Common myeloid progenitor, CD34-positive (primary cell): ENCODE data around the gene LRRC55.

Experiments used
- CTCF ChIA-PET: fragments of 350-600 bp; sonication (Branson Sonifier 250); formaldehyde crosslinking; loops from one replicate; lab custom pipeline; 2021; ENCODE audit warnings: antibody characterized with exemption; lab: Charles Lee
- POLR2A ChIA-PET: fragments of 350-600 bp; sonication (Branson Sonifier 250); formaldehyde crosslinking; loops from one replicate; lab custom pipeline; 2021; ENCODE audit warnings: antibody characterized with exemption; lab: Charles Lee
- DNase-seq, 3 donors: peaks; one replicate each; pipeline versions ENCODE4 v3.0.0 to v3.0.0-alpha.2; 2013
- H3K27ac ChIP-seq, 2 experiments: 1 replicate in 1 of 2; 2 replicates in 1 of 2; pipeline ENCODE4 v1.7.0; 2013; ENCODE audit warnings: inconsistent platforms in 2 of 2, low read length in 2 of 2, mild to moderate bottlenecking in 2 of 2, low read depth in 1 of 2, moderate library complexity in 1 of 2; ENCODE audit not compliant: severe bottlenecking in 2 of 2, insufficient read depth in 1 of 2, poor library complexity in 1 of 2
- H3K27me3 ChIP-seq, 5 experiments: replicated peaks in 2 of 5; 1 replicate in 3 of 5; 2 replicates in 2 of 5; pipeline versions ENCODE4 v1.6.1 to v1.7.0; 2013; ENCODE audit warnings: low read length in 4 of 5, mild to moderate bottlenecking in 2 of 5, moderate library complexity in 2 of 5, inconsistent platforms in 1 of 5; ENCODE audit not compliant: insufficient read depth in 5 of 5, control insufficient read depth in 4 of 5
- H3K36me3 ChIP-seq, 4 experiments: 1 replicate in 2 of 4; 2 replicates in 2 of 4; pipeline versions ENCODE4 v1.6.1 to v1.7.0; 2013; ENCODE audit warnings: low read length in 3 of 4, control low read depth in 1 of 4, mild to moderate bottlenecking in 1 of 4; ENCODE audit not compliant: control insufficient read depth in 4 of 4, insufficient read depth in 4 of 4
- H3K4me1 ChIP-seq, 4 experiments: 1 replicate in 3 of 4; 2 replicates in 1 of 4; pipeline versions ENCODE4 v1.6.1 to v1.7.1; 2013; ENCODE audit warnings: low read length in 3 of 4, mild to moderate bottlenecking in 3 of 4, control low read depth in 1 of 4, inconsistent platforms in 1 of 4, moderate library complexity in 1 of 4; ENCODE audit not compliant: control insufficient read depth in 4 of 4, insufficient read depth in 4 of 4; ENCODE audit errors: control extremely low read depth in 1 of 4
- H3K4me3 ChIP-seq, 7 experiments: 1 replicate in 4 of 7; 2 replicates in 3 of 7; pipeline versions ENCODE4 v1.5.1 to v1.7.0; 2013; ENCODE audit warnings: mild to moderate bottlenecking in 7 of 7, low read length in 6 of 7, moderate library complexity in 6 of 7, inconsistent platforms in 2 of 7, low read depth in 2 of 7, control low read depth in 1 of 7; ENCODE audit not compliant: insufficient read depth in 4 of 7, control insufficient read depth in 1 of 7; ENCODE audit errors: extremely low read depth in 1 of 7
- H3K9me3 ChIP-seq, 5 experiments: 1 replicate in 4 of 5; 2 replicates in 1 of 5; pipeline versions ENCODE4 v1.6.1 to v1.7.1; 2013; ENCODE audit warnings: low read length in 4 of 5, mild to moderate bottlenecking in 2 of 5, inconsistent platforms in 1 of 5, low read depth in 1 of 5, moderate library complexity in 1 of 5; ENCODE audit not compliant: control insufficient read depth in 4 of 5, insufficient read depth in 2 of 5; ENCODE audit errors: control extremely low read depth in 1 of 5
- WGBS: methylation state at CpG from one replicate; pipeline ENCODE4 v1.1.5; 2013; ENCODE audit not compliant: insufficient coverage; 5-methylcytosine and 5-hydroxymethylcytosine counted together

LRRC55 gene

GRCh38 chr11:57180964-57181363, 789 bp upstream of the LRRC55 start:
- no peak overlapping the region for H3K4me3 ChIP-seq
- DNase-seq, result no peak
- no peaks in the 10 kb centered on the region for H3K36me3 ChIP-seq
- H3K9me3 ChIP-seq, result no peaks in the 10 kb centered on the region
- ChIA-PET CTCF (no interaction called here), POLR2A (no interaction called here)
- 91% methylated on average over 2 of the region's 2 CpGs for WGBS
- H3K4me1 ChIP-seq, result no peaks in the 10 kb centered on the region
- peaks cover 0 to 82% (median 28%) of the 10 kb centered on the region in 5 experiments for H3K27me3 ChIP-seq
- no peak overlapping the region for H3K27ac ChIP-seq

- H3K27me3 ChIP-seq, result peaks cover 0 to 71% (median 25%) of the 10 kb centered on the region in 5 experiments
- no peak overlapping the region for H3K27ac ChIP-seq
- no peak for DNase-seq
- H3K4me1 ChIP-seq, result no peaks in the 10 kb centered on the region
- CTCF ChIA-PET, result interaction anchor here (0.9 to 2.0 kb wide), 2 partner anchors 11 to 66 kb away, joined by 3 to 7 read pairs; no protein-coding TSS in a partner anchor
- no peaks in the 10 kb centered on the region for H3K9me3 ChIP-seq
- no peaks in the 10 kb centered on the region for H3K36me3 ChIP-seq
- 100% methylated on average over 1 of the region's 3 CpGs for WGBS
- POLR2A ChIA-PET, result no interaction called here
- H3K4me3 ChIP-seq, result no peak overlapping the region
Measured at GRCh38 chr11:57182896-57183295, 1.1 kb downstream of the LRRC55 start.

GRCh38 chr11:57190548-57190947, 8.8 kb downstream of the LRRC55 start:
- WGBS, result 100% methylated on average over 2 of the region's 4 CpGs
- CTCF ChIA-PET, result no interaction called here
- Histone ChIP-seq H3K27ac (no peak overlapping the region), H3K9me3 (peaks cover 0 to 3% (median 0%) of the 10 kb centered on the region in 5 experiments), H3K27me3 (peaks cover 5 to 77% (median 14%) of the 10 kb centered on the region in 5 experiments), H3K4me1 (no peaks in the 10 kb centered on the region), H3K36me3 (no peaks in the 10 kb centered on the region), H3K4me3 (no peak overlapping the region)
- no peak for DNase-seq
- POLR2A ChIA-PET, result no interaction called here

- peaks cover 5 to 87% (median 13%) of the 10 kb centered on the region in 5 experiments for H3K27me3 ChIP-seq
- ChIA-PET CTCF (no interaction called here), POLR2A (no interaction called here)
- WGBS, result 67% methylated on average over 6 of the region's 9 CpGs
- H3K36me3 ChIP-seq, result no peaks in the 10 kb centered on the region
- H3K4me1 ChIP-seq, result no peaks in the 10 kb centered on the region
- DNase-seq, result no peak
- no peak overlapping the region for H3K4me3 ChIP-seq
- H3K27ac ChIP-seq, result no peak overlapping the region
- H3K9me3 ChIP-seq, result peaks cover 0 to 3% (median 0%) of the 10 kb centered on the region in 5 experiments
Measured at GRCh38 chr11:57191311-57192219, 9.8 kb downstream of the LRRC55 start.

- Histone ChIP-seq H3K4me1 (no peaks in the 10 kb centered on the region), H3K36me3 (no peaks in the 10 kb centered on the region), H3K27me3 (peaks cover 5 to 88% (median 13%) of the 10 kb centered on the region in 5 experiments), H3K9me3 (peaks cover 0 to 3% (median 0%) of the 10 kb centered on the region in 5 experiments), H3K4me3 (no peak overlapping the region), H3K27ac (no peak overlapping the region)
- CTCF ChIA-PET, result no interaction called here
- WGBS, result no CpG with 5 or more reads among the region's 1 CpG
- POLR2A ChIA-PET, result no interaction called here
- no peak for DNase-seq
Measured at GRCh38 chr11:57192316-57192715, 10.6 kb downstream of the LRRC55 start.

GRCh38 chr11:57196596-57196995, 14.8 kb downstream of the LRRC55 start:
- WGBS, result 82% methylated on average over 4 of the region's 6 CpGs
- DNase-seq, result no peak
- POLR2A ChIA-PET, result no interaction called here
- CTCF ChIA-PET, result no interaction called here
- Histone ChIP-seq H3K27me3 (peaks cover 0 to 91% (median 22%) of the 10 kb centered on the region in 5 experiments), H3K9me3 (peaks cover 0 to 3% (median 0%) of the 10 kb centered on the region in 5 experiments), H3K4me3 (no peak overlapping the region), H3K36me3 (no peaks in the 10 kb centered on the region), H3K27ac (no peak overlapping the region), H3K4me1 (no peaks in the 10 kb centered on the region)

GRCh38 chr11:57197762-57198161, 16.0 kb downstream of the LRRC55 start:
- POLR2A ChIA-PET, result no interaction called here
- peaks cover 0 to 90% (median 24%) of the 10 kb centered on the region in 5 experiments for H3K27me3 ChIP-seq
- no peak overlapping the region for H3K4me3 ChIP-seq
- no peak overlapping the region for H3K27ac ChIP-seq
- no peaks in the 10 kb centered on the region for H3K36me3 ChIP-seq
- 78% methylated on average over 1 of the region's 2 CpGs for WGBS
- CTCF ChIA-PET, result interaction anchor here (1.5 kb wide), 1 partner anchor 52 kb away, joined by 6 read pairs; no protein-coding TSS in a partner anchor
- no peak for DNase-seq
- H3K9me3 ChIP-seq, result no peaks in the 10 kb centered on the region
- no peaks in the 10 kb centered on the region for H3K4me1 ChIP-seq
